HG03571 (cell line): Measurements from ENCODE around the gene PLLP.

Experiments
- ATAC-seq: cut with Tn5 transposase; IDR thresholded peaks from one replicate; pipeline ENCODE4 v1.9.1; 2021; ENCODE audit not compliant: unreplicated experiment

The PLLP gene, protein sequence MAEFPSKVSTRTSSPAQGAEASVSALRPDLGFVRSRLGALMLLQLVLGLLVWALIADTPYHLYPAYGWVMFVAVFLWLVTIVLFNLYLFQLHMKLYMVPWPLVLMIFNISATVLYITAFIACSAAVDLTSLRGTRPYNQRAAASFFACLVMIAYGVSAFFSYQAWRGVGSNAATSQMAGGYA

DNA sequence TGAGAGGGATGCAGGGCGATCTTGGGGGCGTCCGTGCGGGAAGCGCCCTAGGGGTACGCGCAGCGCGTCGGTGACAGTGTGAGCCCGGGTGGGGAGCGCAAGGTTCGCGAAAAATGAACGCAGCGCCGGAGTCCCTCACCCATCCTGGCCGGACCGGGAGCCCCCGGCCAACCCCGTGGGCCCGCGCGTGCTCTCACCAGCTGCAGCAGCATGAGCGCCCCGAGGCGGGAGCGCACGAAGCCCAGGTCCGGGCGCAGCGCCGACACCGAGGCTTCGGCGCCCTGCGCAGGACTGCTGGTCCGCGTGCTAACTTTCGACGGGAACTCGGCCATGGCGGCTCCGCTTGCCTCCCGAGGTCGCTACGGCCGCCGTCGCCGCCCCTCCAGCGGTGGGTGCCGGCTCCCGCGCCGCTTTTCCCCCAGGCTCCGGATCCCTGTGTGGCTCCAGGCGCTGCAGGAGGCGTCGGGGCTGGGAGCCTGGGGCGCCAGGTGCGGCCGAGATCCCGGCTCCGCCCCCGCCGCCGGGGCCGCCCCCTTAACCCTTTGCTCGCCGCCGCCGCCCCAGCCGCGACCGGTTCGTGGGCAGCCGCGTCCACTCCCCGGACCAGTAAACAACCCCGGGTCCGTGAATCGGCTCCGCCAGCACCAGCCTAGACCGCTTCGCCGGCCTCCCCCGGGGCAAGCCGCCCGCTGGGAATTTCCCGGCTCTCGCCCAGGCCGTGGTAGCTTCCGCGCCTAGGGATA lies at the start of gene PLLP:
Gene PLLP (minus strand): TSS at position 464 of the 743 bp plus-strand sequence. CDS start 132 bp downstream, at position 332.
- no peak for ATAC-seq

DNA sequence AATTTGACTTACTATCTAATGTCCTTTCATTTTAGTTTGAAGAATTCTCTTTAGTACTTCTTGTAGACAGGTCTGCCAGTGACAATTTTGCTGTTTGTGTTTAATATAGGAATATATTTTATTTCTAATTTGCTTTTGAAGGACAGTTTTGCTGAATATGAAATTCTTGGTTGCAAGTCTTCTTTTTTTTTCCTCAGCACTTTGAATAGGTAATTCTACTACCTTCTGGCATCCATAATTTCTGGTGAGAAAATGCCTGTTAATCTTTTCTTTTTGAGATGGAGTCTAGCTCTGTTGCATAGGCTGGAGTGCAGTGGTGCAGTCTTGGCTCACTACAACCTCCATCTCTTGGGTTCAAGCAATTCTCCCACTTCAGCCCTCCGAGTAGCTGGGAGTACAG lies 48.9 kb upstream of the PLLP start:
- ATAC-seq: no peak

DNA sequence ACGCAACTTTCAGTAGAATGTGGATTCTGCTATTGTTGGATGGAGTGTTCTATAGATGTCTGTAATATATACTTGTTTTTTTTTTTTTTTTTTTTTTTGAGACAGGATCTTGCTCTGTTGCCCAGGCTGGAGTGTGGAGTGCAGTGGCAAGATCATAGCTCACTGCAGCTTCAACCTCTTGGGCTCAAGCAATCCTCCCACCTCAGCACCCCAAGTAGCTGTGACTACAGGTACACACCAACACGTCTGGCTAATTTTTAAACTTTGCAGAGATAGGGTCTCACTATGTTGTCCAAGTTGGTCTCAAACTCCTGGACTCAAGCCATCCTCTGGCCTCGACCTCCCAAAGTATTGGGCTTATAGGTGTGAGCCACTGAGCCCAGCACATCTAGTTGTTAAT lies 46.9 kb upstream of the PLLP start:
- no peak for ATAC-seq

DNA sequence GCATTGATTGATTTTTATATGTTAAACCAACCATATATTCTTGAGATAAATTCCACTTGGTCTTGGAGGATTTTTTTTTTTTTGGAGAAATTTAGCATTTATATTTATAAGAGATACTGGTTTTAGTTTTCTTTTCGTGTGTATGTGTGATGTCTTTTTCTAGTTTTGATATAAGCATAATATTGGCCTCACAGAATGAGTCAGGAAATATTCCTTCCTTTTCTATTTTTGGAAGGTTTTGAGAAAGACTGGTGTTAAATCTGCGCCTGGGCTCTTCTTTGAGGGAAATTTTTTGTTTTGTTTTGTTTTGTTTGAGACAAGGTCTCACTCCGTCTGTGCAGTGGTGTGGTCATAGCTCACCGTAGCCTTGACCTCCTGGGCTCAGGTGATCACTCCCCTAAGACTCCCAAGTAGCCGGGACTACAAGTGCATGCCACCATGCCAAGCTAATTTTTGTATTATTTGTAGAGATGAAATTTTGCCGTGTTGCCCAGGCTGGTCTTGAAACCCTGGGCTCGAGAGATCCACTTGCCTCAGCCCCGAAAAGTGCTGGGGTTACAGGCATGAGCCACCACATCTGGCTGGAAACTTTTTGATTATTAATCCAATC lies 45.4 kb upstream of the PLLP start:
- no peak for ATAC-seq

DNA sequence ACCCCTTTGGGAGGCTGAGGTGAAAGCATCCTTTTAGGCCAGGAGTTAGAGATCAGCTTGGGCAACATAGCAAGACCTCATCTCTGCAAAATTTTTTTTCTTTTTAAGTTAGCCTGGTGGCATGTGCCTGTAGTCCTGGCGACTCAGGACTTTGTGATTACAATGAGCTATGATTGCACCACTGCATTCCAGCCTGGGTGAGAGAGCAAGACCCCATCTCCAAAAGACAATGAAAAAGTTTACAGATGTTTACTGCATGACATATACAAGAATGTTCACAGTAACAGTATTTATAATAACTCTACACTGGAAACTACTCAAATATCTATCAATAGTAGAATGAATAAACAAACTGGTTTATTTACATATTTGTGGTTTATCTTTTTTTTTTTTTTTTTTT lies 41.0 kb upstream of the PLLP start:
- no peak for ATAC-seq

DNA sequence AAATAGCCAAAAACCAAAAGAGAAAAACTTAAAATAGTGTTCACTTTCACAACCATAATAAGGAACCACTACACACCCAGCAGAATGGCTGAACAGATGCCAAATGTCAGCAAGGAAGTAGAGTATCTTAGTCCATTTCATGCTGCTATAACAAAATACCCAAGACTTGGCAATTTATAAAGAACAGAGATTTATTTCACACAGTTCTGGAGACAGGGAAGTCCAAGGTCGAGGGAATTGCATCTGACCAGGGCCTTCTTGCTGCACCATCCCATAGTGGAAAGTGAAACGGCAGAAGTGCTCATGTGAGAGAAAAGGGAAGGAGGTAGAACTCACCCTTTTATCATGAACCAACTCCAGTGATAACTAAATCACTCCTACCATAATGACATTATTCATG lies 40.3 kb upstream of the PLLP start:
- ATAC-seq: no peak

DNA sequence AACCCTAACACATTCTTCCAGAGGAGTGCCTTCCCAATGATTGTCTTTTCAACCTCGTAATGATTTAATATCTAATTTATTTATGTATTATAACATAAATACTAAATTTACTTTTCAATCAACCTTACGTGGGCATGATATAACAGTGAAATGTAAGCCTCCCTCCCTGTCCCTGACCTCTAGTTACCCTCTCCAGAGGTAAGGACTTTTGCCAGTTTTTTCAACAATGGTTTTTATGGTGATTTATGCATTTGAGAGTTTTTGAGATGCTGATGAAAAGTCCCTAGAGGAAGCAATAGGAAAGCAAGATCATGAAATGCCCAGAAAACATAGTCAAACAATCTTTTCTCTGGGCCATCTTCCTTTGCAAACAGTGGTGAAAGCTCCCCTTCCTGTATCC lies 35.2 kb upstream of the PLLP start:
- no peak for ATAC-seq

DNA sequence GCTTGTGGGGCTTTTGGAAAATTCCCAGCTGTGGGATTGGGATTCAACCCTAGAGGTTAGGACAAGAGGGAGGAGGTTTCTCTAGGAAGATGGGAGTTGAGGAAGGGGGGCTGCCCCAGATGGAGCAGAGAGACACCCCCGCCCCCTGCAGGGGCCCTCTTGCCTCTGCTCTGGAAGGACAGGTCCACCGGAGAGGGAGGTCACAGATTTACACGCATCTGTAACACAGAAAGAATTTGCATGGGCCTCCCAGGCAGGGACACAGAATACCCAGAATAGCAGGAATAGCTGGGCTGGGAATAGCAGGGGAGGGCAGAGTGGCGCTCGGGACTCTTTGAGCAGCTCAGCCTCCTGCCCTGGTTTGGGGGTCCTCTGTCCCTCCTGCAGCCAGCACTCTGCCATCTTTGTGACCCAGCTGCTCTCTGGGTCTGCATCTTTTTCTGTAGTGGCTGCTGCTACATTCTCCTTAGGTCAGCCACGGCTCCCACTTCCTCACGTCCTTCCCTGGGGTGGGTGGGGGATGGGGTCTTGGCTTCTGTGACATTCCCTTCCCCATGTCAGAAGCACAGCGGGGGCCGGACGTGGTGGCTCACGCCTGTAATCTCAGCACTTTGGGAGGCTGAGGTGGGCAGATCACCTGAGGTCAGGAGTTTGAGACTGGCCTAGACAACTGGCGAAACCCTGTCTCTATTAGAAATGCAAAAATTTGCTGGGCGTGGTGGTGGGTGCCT lies 33.9 kb upstream of the PLLP start:
- ATAC-seq: no peak

DNA sequence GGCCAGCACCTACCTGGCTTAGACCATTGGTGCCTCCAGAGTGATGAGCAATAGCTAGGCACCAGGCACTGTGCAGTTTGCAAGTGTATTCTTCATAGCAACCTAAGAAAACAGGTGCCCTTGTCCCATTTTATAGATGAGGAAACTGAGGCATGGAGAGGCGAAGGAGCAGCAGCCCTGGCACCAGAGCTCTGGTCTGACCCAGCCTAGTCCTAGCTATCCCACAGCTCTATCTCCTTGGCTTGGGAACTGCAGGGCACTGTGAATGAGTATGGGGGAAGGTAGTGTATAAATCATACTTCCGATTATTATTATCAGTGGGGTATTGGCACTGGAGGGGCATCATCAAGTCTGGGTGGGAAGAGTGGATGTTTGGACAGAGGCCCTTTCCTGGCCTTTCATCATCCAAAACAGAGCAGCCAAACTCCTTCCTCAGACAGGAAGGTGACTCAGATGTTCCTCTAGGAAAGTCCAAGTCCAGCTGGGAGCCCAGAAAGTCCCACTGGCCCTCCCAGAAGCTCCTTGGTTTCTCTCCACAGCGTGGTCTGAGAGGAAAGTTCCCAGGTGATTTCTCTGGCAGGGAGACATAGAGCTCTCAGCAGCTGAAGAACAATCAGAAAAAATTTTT lies 32.0 kb upstream of the PLLP start:
- ATAC-seq: no peak

DNA sequence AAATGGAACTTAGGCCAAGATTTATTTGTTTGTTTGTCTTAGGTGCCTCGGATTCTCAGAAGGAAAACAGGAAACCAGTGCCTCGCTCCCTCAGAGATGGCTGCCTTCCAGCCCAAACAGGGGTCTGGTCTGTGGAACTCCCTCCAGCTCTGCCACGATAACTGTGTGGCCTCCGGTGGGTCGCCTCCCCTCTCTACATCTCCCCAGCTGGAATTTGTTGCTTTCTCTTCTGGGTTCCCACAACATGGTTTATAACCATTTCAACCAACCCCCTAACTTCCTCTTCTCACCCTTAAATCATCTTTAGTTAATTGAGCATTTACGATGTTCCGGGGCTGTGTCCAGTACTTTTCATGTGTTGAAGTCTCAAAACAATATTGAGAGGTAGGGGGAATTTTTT lies 30.9 kb upstream of the PLLP start:
- ATAC-seq: no peak

DNA sequence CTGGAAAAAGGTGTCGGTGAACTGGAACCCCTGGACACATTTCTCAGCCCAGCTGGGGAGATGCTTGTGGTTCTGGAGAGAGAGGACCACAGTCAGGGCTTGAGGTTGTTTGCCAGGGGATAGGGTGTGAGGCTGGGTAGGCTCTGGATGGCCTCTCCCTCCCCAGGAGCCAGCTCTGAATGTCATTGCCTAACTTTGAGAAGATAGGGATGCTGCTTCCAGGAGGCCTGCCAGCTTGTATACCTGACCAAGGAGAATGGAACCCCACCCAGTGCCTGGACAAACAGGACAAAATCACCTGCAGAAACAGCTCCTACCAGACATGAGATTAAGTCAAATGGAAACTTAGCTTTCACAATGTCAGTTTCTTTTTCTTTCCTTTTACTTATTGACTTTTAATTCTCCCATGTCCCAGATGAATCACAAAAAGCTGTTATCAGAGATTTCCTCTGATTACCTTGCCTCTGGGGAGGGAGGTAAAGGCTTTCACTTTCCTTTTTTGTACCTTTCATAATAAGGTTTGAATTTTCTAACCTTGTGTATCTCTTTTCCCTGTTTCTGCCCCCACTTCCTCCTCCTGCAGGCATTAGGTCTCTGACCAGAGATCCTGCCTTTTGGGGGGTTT lies 29.8 kb upstream of the PLLP start:
- ATAC-seq: no peak

DNA sequence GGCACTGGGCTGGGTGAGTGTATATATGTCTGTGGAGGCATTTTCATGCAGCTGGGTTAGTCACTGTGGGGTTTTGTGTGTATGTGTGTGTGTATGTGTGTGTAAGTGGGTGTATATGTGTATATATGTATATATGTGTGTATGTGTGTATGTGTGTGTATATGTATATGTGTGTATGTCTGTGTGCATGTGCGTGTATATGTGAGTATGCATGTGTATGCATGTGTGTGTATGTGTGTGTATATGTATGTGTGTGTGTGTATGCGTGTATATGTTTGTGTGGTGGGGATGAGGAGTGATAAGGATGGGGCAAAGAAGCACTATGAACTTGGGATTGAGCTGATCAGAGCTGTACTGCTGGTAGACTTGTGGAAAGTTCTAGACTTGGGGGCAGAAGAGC lies 29.0 kb upstream of the PLLP start:
- ATAC-seq: no peak

DNA sequence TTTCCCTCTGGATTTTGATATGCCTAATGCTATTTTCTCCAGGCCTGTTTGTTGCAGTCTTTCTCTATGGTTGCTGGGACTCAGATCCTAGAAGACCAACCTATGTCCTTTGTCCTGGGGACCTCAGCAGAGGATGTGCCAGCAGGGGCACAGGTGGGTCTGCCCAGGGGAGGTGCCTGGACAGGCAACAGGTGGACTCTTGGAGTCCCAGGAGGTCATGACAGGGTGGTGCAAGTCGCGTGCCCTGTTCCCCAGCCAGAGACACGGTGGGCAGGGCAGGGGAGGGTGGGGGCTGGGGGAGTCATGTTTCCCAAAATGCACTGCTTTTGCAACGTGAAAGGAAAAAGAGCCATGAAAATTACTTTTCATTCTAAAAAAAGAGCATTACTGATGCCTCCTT lies 26.3 kb upstream of the PLLP start:
- no peak for ATAC-seq

DNA sequence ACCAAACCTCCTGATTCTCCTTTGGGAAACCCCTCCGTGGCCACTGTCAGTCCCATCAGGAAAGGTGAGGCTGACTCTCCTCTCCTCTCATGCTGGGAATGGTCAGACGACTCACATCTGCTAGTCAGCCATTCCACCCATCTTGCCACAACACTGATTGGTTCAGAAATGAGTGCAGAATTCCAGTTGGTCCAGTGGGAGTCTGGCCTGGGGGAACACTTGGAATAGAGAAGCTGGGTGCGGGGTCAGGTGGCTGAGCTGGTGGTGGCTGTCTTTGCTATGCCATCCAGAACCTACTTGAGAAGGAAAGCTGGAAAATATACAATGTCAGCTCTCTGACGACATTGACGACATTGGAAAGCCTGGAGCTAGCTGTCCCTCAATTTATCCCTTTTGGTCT lies 23.6 kb upstream of the PLLP start:
- no peak for ATAC-seq

DNA sequence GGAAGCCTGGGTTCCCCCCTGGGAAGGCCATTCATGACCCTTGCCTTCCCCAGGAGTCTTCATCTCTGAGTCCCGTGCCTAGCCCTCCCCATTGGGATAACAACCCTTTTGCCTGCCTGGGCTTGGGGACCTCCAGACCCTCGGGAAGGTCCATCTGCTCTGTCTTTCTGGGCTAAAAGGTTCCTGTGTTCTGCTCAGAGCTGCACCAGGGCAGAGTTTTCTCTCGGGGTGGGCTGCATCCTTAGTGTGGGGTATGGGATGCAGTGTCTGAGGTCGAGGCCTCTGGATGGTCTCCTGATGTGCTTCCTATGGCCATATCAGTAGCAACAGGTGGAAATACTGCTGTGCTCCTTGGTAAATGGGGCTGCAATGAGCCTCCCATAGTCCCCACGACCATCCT lies 22.9 kb upstream of the PLLP start:
- no peak for ATAC-seq

DNA sequence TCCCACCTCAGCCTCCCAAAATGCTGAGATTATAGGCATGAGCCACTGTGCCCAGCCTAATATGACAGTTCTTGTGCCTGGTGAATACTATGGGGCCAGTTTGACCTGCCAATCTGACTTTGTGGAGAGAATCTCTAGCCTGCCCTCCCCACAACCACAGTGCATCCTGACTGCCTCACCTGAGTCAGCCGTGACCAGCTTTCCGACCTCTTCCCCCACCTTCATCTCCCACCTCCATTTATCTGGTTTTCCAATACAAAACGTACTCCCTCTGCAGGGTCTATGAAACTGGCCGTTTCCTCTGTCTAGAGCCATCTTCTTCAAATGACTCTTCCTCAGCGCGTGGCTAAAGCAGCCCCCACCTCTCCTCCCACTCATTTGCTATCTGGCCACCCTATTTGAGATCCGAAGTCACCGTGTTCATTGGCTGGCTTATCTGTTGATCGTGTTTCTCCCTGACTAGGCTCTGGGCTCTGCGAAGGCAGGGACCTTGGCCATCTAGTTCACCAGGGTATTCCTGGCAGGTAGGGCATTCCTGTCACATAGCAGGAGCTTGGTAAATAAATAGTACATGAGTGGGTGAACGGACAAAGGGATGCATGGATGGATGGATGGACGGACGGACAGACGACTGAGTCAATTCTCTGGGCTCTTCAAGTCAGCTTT lies 22.3 kb upstream of the PLLP start:
- ATAC-seq: no peak

DNA sequence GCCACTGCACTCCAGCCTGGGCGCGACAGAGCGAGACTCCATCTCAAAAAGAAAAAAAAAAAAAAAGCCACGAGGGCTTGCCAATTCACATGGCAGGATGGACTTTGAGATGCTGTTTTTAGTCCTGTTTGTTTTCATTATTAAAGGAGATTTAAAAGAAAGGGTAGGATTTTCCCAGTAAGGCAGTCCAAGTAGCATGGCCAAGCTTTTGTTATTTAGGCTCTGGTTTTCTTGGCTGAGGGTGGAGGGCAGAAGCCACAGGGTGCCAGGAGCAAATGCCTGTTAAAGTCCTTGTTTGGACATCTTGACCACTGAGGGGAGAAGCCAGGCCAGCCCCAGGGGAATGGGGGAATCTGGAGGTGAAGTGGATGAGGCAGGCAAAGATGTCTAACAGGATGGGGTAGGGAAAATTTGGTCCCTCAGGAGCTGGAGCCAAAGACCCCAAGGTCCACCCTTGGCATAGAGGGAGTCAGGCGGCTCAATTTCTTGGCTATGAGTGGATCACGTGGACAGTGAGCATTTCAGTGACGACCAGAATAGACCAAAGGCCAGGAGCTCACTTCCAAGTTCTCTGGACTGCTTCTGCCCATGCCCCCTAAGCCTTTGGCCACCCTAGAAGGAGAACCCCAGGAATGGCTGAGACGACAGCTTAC lies 20.8 kb upstream of the PLLP start:
- no peak for ATAC-seq

DNA sequence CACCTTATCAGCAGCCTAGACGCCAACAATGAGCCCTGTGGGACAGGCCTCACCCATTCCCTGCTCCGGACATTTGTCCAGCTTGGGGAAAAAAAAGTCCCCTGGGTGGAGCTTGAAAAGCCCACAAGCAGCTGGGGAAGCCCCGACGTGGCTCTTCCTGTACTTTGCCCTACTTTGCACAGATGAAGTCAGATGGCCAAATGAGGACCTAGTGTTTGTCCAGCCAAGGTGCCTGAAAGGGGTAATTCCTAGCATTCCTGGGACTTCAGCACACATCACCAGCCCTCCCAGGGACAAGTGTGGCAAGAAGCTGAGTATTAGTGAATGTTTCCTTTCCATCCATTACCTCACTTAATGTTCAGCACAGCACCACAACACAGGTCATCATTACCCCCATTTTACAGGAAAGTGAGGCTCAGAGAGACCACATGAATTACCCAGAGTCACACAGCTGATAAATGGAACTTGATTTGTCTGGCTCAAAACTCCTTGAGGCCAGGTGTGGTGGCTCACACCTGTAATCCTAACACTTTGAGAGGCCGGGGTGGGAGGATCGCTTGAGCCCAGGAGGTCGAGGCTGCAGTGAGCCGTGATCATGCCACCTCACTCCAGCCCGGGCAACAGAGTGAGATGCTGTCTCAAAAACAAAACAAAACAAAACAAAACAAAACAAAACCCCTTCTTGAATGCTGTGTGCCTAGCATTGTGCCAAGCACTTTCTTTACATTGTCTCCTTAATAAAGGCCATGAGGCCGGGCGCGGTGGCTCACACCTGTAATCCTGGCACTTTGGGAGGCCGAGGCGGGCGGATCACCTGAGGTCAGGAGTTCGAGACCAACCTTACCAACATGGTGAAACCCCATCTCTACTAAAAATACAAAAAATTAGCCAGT lies 19.9 kb upstream of the PLLP start:
- ATAC-seq: no peak

DNA sequence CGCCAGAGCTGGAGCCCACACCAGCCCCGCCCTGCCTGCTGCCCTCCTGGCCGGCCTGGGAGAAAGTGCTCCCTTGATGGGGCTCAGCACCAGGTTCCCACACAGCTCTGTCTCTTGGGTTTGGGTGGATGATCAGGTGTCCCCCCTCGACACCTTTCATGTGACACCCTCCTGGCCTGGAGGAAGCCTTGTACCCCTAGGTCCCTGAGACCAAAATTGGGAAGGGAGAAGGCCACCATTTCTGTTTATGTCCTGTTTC lies 19.4 kb upstream of the PLLP start:
- ATAC-seq: no peak
